Measurements from ENCODE around the gene ATP5MC3. TPM values are rescaled to one million over a fixed set of nuclear protein-coding genes. Genes with fewer than 3 reads are reported as not detected.

The ATP5MC3 gene
- total and polyA plus RNA-seq, 2 of the 13 experiments (the other 11 are each of a cell fraction or from before 2014, with no cell fraction given) = 676 to 1,007 TPM

DNA sequence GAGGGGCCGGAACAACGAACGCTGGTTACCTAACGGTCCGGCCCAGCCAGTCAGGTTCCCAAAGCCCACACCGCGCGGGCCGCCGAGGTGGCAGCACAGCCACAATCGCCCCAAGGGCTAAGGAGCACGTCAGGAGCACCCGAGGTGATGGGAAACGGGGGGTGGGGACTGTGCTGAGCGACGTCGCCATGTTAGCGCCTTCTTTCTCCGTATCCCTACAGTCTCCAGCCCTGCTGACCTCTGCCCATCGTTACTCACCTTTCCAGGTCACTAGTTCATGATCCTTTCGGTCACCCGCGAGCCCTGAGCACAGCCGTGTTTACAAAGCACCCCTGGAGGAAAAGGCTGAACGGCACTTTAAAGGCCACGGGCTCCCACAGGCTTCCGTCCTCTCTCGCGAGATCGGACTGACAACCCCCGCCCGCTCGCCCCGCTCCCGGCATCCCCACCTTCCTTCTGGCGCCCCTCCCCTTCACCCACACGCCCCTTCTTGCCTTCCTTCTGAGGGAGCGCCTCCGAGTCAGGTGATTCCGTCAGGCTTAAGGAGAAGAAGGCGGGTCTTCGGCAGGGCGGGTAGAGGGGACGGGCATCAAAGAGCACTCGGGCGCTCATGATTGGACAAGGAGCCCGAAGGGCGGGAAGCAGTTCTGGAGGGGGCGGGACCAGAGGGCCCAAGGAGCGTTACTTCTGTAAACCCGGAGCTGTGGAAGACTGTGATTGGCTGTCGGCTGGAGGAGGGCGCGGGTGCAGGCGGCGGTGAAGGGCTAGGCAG lies 13.5 kb downstream of the ATP5MC3 start, which contains the start of gene ATF2 (continued):
- TF ChIP-seq, protein P1, sequence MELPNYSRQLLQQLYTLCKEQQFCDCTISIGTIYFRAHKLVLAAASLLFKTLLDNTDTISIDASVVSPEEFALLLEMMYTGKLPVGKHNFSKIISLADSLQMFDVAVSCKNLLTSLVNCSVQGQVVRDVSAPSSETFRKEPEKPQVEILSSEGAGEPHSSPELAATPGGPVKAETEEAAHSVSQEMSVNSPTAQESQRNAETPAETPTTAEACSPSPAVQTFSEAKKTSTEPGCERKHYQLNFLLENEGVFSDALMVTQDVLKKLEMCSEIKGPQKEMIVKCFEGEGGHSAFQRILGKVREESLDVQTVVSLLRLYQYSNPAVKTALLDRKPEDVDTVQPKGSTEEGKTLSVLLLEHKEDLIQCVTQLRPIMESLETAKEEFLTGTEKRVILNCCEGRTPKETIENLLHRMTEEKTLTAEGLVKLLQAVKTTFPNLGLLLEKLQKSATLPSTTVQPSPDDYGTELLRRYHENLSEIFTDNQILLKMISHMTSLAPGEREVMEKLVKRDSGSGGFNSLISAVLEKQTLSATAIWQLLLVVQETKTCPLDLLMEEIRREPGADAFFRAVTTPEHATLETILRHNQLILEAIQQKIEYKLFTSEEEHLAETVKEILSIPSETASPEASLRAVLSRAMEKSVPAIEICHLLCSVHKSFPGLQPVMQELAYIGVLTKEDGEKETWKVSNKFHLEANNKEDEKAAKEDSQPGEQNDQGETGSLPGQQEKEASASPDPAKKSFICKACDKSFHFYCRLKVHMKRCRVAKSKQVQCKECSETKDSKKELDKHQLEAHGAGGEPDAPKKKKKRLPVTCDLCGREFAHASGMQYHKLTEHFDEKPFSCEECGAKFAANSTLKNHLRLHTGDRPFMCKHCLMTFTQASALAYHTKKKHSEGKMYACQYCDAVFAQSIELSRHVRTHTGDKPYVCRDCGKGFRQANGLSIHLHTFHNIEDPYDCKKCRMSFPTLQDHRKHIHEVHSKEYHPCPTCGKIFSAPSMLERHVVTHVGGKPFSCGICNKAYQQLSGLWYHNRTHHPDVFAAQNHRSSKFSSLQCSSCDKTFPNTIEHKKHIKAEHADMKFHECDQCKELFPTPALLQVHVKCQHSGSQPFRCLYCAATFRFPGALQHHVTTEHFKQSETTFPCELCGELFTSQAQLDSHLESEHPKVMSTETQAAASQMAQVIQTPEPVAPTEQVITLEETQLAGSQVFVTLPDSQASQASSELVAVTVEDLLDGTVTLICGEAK (IDR thresholded peaks at IDR 0.05) = no peak
- TF ChIP-seq, protein P1 (CRISPR knock-in tag; IDR thresholded peaks at IDR 0.05) = peak; percentile 91; the same call in 1 of the 2 replicates
- peak; percentile 84 for TF ChIP-seq ARNTL (CRISPR knock-in tag; IDR thresholded peaks at IDR 0.05)
- TF ChIP-seq ZNF335 (CRISPR knock-in tag; IDR thresholded peaks at IDR 0.05) = peak; percentile 30
- TF ChIP-seq ATF7 (IDR thresholded peaks at IDR 0.05) = no peak
- peak; percentile 78; the same call in 1 of the 2 replicates for TF ChIP-seq ATF7 (CRISPR knock-in tag; IDR thresholded peaks at IDR 0.05)
- TF ChIP-seq, protein P2, sequence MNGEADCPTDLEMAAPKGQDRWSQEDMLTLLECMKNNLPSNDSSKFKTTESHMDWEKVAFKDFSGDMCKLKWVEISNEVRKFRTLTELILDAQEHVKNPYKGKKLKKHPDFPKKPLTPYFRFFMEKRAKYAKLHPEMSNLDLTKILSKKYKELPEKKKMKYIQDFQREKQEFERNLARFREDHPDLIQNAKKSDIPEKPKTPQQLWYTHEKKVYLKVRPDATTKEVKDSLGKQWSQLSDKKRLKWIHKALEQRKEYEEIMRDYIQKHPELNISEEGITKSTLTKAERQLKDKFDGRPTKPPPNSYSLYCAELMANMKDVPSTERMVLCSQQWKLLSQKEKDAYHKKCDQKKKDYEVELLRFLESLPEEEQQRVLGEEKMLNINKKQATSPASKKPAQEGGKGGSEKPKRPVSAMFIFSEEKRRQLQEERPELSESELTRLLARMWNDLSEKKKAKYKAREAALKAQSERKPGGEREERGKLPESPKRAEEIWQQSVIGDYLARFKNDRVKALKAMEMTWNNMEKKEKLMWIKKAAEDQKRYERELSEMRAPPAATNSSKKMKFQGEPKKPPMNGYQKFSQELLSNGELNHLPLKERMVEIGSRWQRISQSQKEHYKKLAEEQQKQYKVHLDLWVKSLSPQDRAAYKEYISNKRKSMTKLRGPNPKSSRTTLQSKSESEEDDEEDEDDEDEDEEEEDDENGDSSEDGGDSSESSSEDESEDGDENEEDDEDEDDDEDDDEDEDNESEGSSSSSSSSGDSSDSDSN (CRISPR knock-in tag; IDR thresholded peaks at IDR 0.05) = peak; percentile 88
- no peak for TF ChIP-seq ZNF660 (CRISPR knock-in tag; IDR thresholded peaks at IDR 0.05; ENCODE audit: borderline replicate concordance, low read depth)
- TF ChIP-seq ZNF782 (CRISPR knock-in tag; IDR thresholded peaks at IDR 0.05; ENCODE audit: borderline replicate concordance) = peak; percentile 95; the same call in 1 of the 2 replicates
- no peak for TF ChIP-seq FOSL1 (CRISPR knock-in tag; IDR thresholded peaks at IDR 0.05; ENCODE audit: borderline replicate concordance)
- TF ChIP-seq, protein P3, sequence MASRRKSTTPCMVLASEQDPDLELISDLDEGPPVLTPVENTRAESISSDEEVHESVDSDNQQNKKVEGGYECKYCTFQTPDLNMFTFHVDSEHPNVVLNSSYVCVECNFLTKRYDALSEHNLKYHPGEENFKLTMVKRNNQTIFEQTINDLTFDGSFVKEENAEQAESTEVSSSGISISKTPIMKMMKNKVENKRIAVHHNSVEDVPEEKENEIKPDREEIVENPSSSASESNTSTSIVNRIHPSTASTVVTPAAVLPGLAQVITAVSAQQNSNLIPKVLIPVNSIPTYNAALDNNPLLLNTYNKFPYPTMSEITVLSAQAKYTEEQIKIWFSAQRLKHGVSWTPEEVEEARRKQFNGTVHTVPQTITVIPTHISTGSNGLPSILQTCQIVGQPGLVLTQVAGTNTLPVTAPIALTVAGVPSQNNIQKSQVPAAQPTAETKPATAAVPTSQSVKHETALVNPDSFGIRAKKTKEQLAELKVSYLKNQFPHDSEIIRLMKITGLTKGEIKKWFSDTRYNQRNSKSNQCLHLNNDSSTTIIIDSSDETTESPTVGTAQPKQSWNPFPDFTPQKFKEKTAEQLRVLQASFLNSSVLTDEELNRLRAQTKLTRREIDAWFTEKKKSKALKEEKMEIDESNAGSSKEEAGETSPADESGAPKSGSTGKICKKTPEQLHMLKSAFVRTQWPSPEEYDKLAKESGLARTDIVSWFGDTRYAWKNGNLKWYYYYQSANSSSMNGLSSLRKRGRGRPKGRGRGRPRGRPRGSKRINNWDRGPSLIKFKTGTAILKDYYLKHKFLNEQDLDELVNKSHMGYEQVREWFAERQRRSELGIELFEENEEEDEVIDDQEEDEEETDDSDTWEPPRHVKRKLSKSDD (CRISPR knock-in tag; IDR thresholded peaks at IDR 0.05; ENCODE audit: low read depth) = peak; percentile 92
